SK-N-SH (cell line): Measurements from ENCODE around the gene CDH26. TPM values are rescaled to one million over a fixed set of nuclear protein-coding genes. Genes with fewer than 3 reads are reported as not detected.

Experiments
- CTCF ChIA-PET: fragments of 300-600, 350-600 bp; formaldehyde crosslinking; extraction: SDS; loops from one replicate; lab custom pipeline; 2021; lab: Yijun Ruan, JAX
- POLR2A ChIA-PET: fragments of 350-600 bp; sonication (Branson Sonifier 250); formaldehyde crosslinking; extraction: SDS; loops from one replicate; lab custom pipeline; 2020; ENCODE audit warnings: antibody characterized with exemption, inconsistent platforms; lab: Yijun Ruan, JAX
- DNase-seq: peaks from one replicate; pipeline ENCODE4 v3.0.0; 2012
- H2AFZ ChIP-seq: fragments of 200-600 bp; sonication (generic); 2 replicates; pipeline ENCODE4 v1.8.1; 2016; ENCODE audit warnings: antibody characterized with exemption, mild to moderate bottlenecking, low read depth
- H3F3A ChIP-seq: fragments of 200-600 bp; sonication (generic); replicated peaks from 2 replicates; pipeline ENCODE3; 2016; ENCODE audit warnings: antibody characterized with exemption, mild to moderate bottlenecking; ENCODE audit not compliant: insufficient read depth
- H3K27ac ChIP-seq, 2 experiments: fragments of 200-500 bp in 1 of 2; fragments of 200-600 bp in 1 of 2; sonication (Bioruptor generic) in 1 of 2; sonication (generic), shearing (Covaris generic) in 1 of 2; 2 replicates each; pipeline versions ENCODE4 v1.5.1 to v1.6.1; 2014 to 2016; ENCODE audit warnings: low read depth in 2 of 2, inconsistent platforms in 1 of 2, low read length in 1 of 2, mild to moderate bottlenecking in 1 of 2, mixed read lengths in 1 of 2
- H3K27me3 ChIP-seq: fragments of 200-600 bp; sonication (generic), shearing (Covaris generic); 2 replicates; pipeline ENCODE4 v1.6.1; 2016; ENCODE audit warnings: mixed run types; ENCODE audit not compliant: insufficient read depth
- H3K36me3 ChIP-seq, 2 experiments: fragments of 200-500 bp in 1 of 2; fragments of 200-600 bp in 1 of 2; sonication (Bioruptor generic) in 1 of 2; sonication (generic) in 1 of 2; replicated peaks in 1 of 2; 2 replicates each; pipeline versions ENCODE3 to v1.5.1; 2014 to 2016; ENCODE audit warnings: low read length in 1 of 2, mild to moderate bottlenecking in 1 of 2; ENCODE audit not compliant: insufficient read depth in 2 of 2, control insufficient read depth in 1 of 2
- H3K4me1 ChIP-seq, 2 experiments: fragments of 200-500 bp in 1 of 2; fragments of 200-600 bp in 1 of 2; sonication (Bioruptor generic) in 1 of 2; sonication (generic), shearing (Covaris generic) in 1 of 2; 2 replicates each; pipeline versions ENCODE4 v1.5.1 to v1.6.1; 2014 to 2016; ENCODE audit warnings: low read depth in 1 of 2, low read length in 1 of 2, mixed run types in 1 of 2; ENCODE audit not compliant: insufficient read depth in 2 of 2, control insufficient read depth in 1 of 2
- H3K4me2 ChIP-seq: fragments of 200-600 bp; sonication (generic), shearing (Covaris generic); 2 replicates; pipeline ENCODE4 v1.6.1; 2017; ENCODE audit warnings: mixed run types
- H3K4me3 ChIP-seq, 2 experiments: fragments of 200-500 bp in 1 of 2; fragments of 200-600 bp in 1 of 2; sonication (Bioruptor generic) in 1 of 2; sonication (generic), shearing (Covaris generic) in 1 of 2; 2 replicates each; pipeline versions ENCODE4 v1.5.1 to v1.8.1; 2014 to 2016; ENCODE audit warnings: low read depth in 2 of 2, inconsistent platforms in 1 of 2, low read length in 1 of 2, mild to moderate bottlenecking in 1 of 2, mixed read lengths in 1 of 2, moderate library complexity in 1 of 2
- H3K79me2 ChIP-seq: fragments of 200-600 bp; sonication (generic); 2 replicates; pipeline ENCODE4 v1.8.1; 2017; ENCODE audit warnings: mild to moderate bottlenecking; ENCODE audit not compliant: insufficient read depth
- H3K9ac ChIP-seq: fragments of 200-600 bp; sonication (generic); 2 replicates; pipeline ENCODE4 v1.6.1; 2017; ENCODE audit warnings: mixed run types
- H3K9me2 ChIP-seq: fragments of 200-600 bp; sonication (generic); 2 replicates; pipeline ENCODE4 v1.6.1; 2017; ENCODE audit warnings: mixed run types
- H3K9me3 ChIP-seq: fragments of 200-600 bp; sonication (generic); 2 replicates; pipeline ENCODE4 v1.6.1; 2017; ENCODE audit warnings: mixed run types, mild to moderate bottlenecking, moderate library complexity
- H4K20me1 ChIP-seq: fragments of 200-600 bp; sonication (generic); 2 replicates; pipeline ENCODE4 v1.6.1; 2017; ENCODE audit warnings: mild to moderate bottlenecking, mixed run types; ENCODE audit not compliant: insufficient read depth
- EP300 ChIP-seq, 2 experiments: IDR thresholded peaks; 2 replicates each; pipeline versions ENCODE4 v1.4.0 to v1.6.1; 2012; ENCODE audit warnings: borderline replicate concordance in 1 of 2, low read depth in 1 of 2, low read length in 1 of 2
- GABPA ChIP-seq: IDR thresholded peaks from 2 replicates; pipeline ENCODE4 v1.4.0; 2012; ENCODE audit warnings: low read depth, mild to moderate bottlenecking
- GATA2 ChIP-seq: sonication (generic); formaldehyde crosslinking; IDR thresholded peaks from 2 replicates; pipeline ENCODE4 v1.5.0; 2020; ENCODE audit warnings: mild to moderate bottlenecking, missing genetic modification reagents
- JUND ChIP-seq: IDR thresholded peaks from 2 replicates; pipeline ENCODE4 v1.4.0; 2012
- RAD21 ChIP-seq: IDR thresholded peaks from 2 replicates; pipeline ENCODE4 v1.6.1; 2012; ENCODE audit warnings: mild to moderate bottlenecking, low read length
- RXRA ChIP-seq: IDR thresholded peaks from 2 replicates; pipeline ENCODE4 v1.4.0; 2012; ENCODE audit warnings: low read depth, mild to moderate bottlenecking, borderline replicate concordance
- SIN3A ChIP-seq: IDR thresholded peaks from 2 replicates; pipeline ENCODE4 v1.6.1; 2012; ENCODE audit warnings: low read depth, mild to moderate bottlenecking, low read length, moderate library complexity, borderline replicate concordance
- SMC3 ChIP-seq: IDR thresholded peaks from 2 replicates; pipeline ENCODE4 v1.6.1; 2012; ENCODE audit warnings: low read depth, low read length, improper control_type of control experiment
- TAF1 ChIP-seq: IDR thresholded peaks from 2 replicates; pipeline ENCODE4 v1.6.1; 2012; ENCODE audit warnings: low read depth, mild to moderate bottlenecking, low read length, moderate library complexity, borderline replicate concordance
- YY1 ChIP-seq: IDR thresholded peaks from 2 replicates; pipeline ENCODE4 v1.4.0; 2012; ENCODE audit warnings: low read depth, mild to moderate bottlenecking
- WGBS: methylation state at CpG from one replicate; pipeline ENCODE4 v1.1.6; 2017; ENCODE audit warnings: low lambda C conversion rate; 5-methylcytosine and 5-hydroxymethylcytosine counted together
- polyA plus RNA-seq, 3 experiments: library from polyadenylated mRNA; depleted of rRNA; stranded (reverse); fragments of >200 nt; gene quantifications; 2 replicates each; pipeline ENCODE4 v1.2.3, GENCODE V29; 2012
- TF ChIP-seq, protein P1 (sequence below): fragments of 150-350 bp; IDR thresholded peaks from 2 replicates; pipeline ENCODE4 v1.6.1; 2016; ENCODE audit warnings: mild to moderate bottlenecking, low read depth, low read length
- TF ChIP-seq, protein P2 (sequence below): IDR thresholded peaks from 2 replicates; pipeline ENCODE4 v1.4.0; 2012; ENCODE audit warnings: low read depth, borderline replicate concordance

CDH26 gene
- polyA plus RNA-seq, 1 of the 3 experiments (the other 2 are of a cell fraction), result 0.13 TPM

DNA sequence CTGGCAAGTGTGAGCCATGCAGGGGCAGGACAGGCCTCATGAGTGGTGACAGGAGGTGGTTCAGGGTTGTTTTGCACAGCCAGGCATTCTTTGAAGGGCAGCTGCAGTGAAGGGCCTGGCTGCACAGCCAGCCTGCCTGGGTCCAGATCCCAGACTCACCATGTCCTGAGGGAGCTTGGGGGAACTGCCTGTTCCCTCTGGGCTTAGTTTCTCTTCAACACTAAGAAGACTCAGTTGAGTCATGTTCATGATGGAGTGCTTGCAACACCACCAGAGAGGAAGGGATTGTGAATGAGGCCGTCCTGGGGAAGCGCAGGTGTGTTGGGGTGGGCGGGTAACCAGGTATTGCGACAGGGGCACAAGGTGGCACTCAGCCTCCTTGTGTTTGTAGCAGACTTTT is 102.4 kb downstream of the CDH26 start:
- no peak overlapping the region for H3K4me3 ChIP-seq
- H2AFZ ChIP-seq, result no peak overlapping the region
- no peaks in the 10 kb centered on the region for H3K79me2 ChIP-seq
- ChIA-PET CTCF (no interaction called here), POLR2A (no interaction called here)
- no peaks in the 10 kb centered on the region for H3K9me2 ChIP-seq
- H3K9ac ChIP-seq, result no peak overlapping the region
- no peaks in the 10 kb centered on the region for H3K27me3 ChIP-seq
- 38% methylated on average over 3 of the region's 4 CpGs for WGBS
- no peaks in the 10 kb centered on the region for H3F3A ChIP-seq
- peaks cover 0 to 19% of the 10 kb centered on the region in 2 experiments; a peak in 2 of 4 replicates for H3K4me1 ChIP-seq
- no peaks in the 10 kb centered on the region for H4K20me1 ChIP-seq
- DNase-seq, result no peak
- no peaks in the 10 kb centered on the region for H3K9me3 ChIP-seq
- no peak overlapping the region for H3K27ac ChIP-seq
- no peak overlapping the region for H3K4me2 ChIP-seq
- TF ChIP-seq JUND, result no peak
- no peak for TF ChIP-seq SIN3A
- no peak for TF ChIP-seq TAF1
- TF ChIP-seq SMC3, result no peak
- no peak for TF ChIP-seq RXRA
- TF ChIP-seq YY1, result no peak
- TF ChIP-seq GATA2 (CRISPR knock-in tag), result no peak
- H3K36me3 ChIP-seq, result no peaks in the 10 kb centered on the region

DNA sequence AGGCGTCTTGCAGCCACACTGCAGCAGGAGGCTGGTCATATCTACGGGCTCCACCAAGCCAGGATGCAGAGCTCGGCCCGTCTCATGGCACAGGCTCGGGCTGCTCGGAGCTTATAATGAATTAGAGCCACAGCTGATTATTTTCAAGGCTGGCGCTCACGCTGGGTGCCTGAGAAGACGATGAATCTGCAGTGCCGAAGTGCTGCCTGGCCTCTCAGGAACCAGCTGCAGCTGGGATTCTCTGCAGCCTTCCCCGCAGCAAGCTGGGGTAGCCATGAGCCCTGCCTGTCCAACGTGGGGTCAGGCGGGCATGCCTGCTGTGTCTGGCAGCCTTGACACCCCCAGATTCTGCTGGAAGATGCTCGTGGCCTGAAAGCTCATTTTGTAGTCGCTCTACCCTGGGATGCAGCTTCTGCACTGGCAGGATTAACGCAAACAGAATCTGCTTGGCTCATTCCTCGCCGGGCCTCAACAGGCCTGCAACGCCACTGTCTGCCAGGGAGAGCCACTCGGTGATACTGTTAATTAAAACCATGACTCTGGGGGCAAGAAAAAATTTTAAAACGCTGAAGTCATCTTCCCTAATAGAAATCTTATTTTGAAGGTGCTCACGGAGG is 104.3 kb downstream of the CDH26 start:
- Histone ChIP-seq H3K9me2 (no peaks in the 10 kb centered on the region), H3K9me3 (no peaks in the 10 kb centered on the region), H3K27ac (peak overlapping the region in 1 of 2 experiments; percentile 58; a peak in 1 of 4 replicates), H4K20me1 (no peaks in the 10 kb centered on the region), H2AFZ (no peak overlapping the region), H3K79me2 (no peaks in the 10 kb centered on the region), H3F3A (no peaks in the 10 kb centered on the region), H3K4me3 (no peak overlapping the region; a peak in 1 of 4 replicates), H3K4me2 (no peak overlapping the region), H3K9ac (no peak overlapping the region)
- 24% methylated on average over 18 of the region's 22 CpGs for WGBS
- DNase-seq, result peak; percentile 57
- CTCF ChIA-PET, result interaction anchor here (0.6 to 1.9 kb wide), 7 partner anchors 9 to 1834 kb away, joined by 3 to 8 read pairs (median 4); no protein-coding TSS in a partner anchor
- TF ChIP-seq, protein P1, sequence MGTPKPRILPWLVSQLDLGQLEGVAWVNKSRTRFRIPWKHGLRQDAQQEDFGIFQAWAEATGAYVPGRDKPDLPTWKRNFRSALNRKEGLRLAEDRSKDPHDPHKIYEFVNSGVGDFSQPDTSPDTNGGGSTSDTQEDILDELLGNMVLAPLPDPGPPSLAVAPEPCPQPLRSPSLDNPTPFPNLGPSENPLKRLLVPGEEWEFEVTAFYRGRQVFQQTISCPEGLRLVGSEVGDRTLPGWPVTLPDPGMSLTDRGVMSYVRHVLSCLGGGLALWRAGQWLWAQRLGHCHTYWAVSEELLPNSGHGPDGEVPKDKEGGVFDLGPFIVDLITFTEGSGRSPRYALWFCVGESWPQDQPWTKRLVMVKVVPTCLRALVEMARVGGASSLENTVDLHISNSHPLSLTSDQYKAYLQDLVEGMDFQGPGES, result no peak
- TF ChIP-seq SMC3 (no peak), RAD21 (no peak), GATA2 (CRISPR knock-in tag) (no peak), GABPA (no peak), EP300 (IDR thresholded peaks at IDR 0.05; ENCODE audit: borderline replicate concordance in 1 of 2, low read depth in 1 of 2, low read length in 1 of 2) (peak in 1 of 2 experiments; percentile 12; a peak in 1 of 4 replicates)
- TF ChIP-seq, protein P2, sequence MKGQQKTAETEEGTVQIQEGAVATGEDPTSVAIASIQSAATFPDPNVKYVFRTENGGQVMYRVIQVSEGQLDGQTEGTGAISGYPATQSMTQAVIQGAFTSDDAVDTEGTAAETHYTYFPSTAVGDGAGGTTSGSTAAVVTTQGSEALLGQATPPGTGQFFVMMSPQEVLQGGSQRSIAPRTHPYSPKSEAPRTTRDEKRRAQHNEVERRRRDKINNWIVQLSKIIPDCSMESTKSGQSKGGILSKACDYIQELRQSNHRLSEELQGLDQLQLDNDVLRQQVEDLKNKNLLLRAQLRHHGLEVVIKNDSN, result no peak
- TF ChIP-seq, all 33 proteins: peak for 1
- Histone ChIP-seq H3K27me3 (no peaks in the 10 kb centered on the region), H3K36me3 (no peaks in the 10 kb centered on the region), H3K4me1 (peaks cover 0 to 19% of the 10 kb centered on the region in 2 experiments; a peak in 2 of 4 replicates)
- POLR2A ChIA-PET, result no interaction called here
